Fibroblast of lung (primary cell): ENCODE measurements around the gene GAS7.

Experiments
- EZH2 ChIP-seq: IDR thresholded peaks from 2 replicates; pipeline ENCODE4 v1.5.1; 2012; ENCODE audit warnings: low read length, control low read depth, mild to moderate bottlenecking; ENCODE audit errors: missing control alignments
- TF ChIP-seq, protein P1 (sequence below), 2 donors: IDR thresholded peaks in 1 of 2; conservative IDR thresholded peaks in 1 of 2; 1 replicate in 1 of 2; 2 replicates in 1 of 2; pipeline ENCODE4 v1.5.1; 2011 to 2012; ENCODE audit warnings: low read length in 2 of 2, control low read depth in 1 of 2, inconsistent platforms in 1 of 2, low read depth in 1 of 2, mild to moderate bottlenecking in 1 of 2

DNA sequence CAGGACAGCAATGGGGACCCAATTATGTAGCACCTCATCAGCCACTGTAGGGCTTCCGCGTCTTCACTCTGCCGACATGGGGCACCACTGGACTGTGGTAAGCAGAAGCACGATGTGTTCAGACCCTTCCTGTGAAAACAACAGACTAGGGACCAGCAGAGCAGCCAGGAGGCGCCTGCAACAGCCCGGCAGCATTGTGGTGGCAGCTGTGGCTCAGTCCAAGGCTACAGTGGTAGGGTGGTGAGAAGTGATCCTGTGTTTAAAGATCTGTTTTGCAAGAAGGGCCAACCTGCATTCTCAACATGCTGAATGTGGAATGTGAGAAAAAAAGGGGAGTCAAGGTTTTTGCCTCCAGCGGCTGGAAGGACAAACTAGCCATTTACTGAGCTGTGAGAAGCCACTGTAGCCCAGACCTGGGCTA is 80.8 kb downstream of the GAS7 start:
- TF ChIP-seq, protein P1, sequence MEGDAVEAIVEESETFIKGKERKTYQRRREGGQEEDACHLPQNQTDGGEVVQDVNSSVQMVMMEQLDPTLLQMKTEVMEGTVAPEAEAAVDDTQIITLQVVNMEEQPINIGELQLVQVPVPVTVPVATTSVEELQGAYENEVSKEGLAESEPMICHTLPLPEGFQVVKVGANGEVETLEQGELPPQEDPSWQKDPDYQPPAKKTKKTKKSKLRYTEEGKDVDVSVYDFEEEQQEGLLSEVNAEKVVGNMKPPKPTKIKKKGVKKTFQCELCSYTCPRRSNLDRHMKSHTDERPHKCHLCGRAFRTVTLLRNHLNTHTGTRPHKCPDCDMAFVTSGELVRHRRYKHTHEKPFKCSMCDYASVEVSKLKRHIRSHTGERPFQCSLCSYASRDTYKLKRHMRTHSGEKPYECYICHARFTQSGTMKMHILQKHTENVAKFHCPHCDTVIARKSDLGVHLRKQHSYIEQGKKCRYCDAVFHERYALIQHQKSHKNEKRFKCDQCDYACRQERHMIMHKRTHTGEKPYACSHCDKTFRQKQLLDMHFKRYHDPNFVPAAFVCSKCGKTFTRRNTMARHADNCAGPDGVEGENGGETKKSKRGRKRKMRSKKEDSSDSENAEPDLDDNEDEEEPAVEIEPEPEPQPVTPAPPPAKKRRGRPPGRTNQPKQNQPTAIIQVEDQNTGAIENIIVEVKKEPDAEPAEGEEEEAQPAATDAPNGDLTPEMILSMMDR (conservative IDR thresholded peaks at IDR 0.05 in 1 of 2, IDR thresholded peaks at IDR 0.05 in 1 of 2; ENCODE audit: low read depth in 1 of 2, low read length in 2 of 2): no peak
- no peak for TF ChIP-seq EZH2
